DMS 273 (cell line): ENCODE results near the gene CSK.

Experiments
- DNase-seq: peaks from one replicate; lab custom pipeline; 2025; ENCODE audit not compliant: unreplicated experiment; lab: John Stamatoyannopoulos, UW

The CSK gene

DNA sequence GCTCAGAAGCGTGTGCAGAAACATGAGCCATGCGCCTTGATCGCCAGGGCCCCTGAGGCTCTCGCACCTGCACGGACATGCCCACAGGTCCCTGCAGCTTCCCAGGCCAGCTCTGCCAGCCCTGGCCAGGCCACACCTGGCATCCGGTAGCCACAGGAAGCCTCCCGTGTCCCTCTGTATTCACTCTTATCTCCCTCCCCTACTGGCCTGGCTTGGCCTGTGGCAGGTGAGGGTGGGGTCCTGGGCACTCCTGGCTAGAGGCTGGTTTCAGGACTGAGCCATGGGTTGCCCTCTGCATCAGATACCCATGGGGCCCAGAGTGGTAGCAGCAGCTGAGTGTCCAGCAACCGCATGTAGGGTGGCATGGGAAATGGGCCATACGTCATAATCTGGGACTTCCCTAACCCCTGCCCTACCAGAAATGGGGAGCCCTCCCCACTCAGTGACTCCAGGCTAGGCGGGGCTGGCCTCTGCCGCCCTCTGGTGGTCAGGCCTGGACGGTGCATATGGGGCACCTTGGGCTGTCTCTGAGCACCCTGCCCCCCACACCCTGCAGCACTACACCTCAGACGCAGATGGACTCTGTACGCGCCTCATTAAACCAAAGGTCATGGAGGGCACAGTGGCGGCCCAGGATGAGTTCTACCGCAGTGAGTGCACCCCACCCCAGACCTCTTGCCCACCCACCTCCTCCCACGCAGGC is 18.1 kb downstream of the CSK start:
- peak; percentile 76 for DNase-seq

DNA sequence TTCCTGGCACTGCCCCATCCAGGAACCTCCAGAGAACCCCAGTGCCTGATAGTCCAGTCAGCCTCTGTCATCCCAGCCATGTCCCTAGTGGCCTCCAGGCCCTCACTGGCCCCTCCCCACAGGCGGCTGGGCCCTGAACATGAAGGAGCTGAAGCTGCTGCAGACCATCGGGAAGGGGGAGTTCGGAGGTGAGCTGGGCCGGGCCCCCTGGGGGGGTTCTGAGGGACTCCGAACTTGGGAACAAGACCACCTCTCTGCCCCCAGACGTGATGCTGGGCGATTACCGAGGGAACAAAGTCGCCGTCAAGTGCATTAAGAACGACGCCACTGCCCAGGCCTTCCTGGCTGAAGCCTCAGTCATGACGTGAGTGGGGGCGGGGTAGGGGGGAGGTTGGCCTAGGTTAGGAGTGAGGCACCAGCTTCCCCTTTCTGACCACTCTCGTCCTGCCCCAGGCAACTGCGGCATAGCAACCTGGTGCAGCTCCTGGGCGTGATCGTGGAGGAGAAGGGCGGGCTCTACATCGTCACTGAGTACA is 18.7 kb downstream of the CSK start:
- no peak for DNase-seq

DNA sequence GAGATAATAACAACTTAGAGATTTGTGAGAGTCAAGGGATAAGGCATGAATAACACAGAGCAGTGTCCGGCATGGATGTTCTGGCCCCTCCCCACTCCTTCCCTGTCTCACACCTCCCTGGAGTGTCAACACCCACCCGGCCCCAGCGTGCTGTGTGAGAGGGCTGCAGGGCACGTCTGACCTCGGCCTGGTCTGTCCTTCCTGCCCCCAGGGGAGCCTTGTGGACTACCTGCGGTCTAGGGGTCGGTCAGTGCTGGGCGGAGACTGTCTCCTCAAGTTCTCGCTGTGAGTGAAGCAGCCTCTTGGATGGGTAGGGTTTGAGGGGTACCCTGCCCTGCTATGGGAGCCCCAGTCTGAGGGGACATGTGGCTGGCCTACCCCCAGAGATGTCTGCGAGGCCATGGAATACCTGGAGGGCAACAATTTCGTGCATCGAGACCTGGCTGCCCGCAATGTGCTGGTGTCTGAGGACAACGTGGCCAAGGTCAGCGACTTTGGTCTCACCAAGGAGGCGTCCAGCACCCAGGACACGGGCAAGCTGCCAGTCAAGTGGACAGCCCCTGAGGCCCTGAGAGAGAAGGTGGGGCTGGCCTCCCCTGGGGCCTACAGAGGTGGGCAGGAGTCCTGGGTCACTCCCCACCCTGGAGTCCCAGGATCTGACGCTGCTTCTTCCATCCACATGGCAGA is 19.6 kb downstream of the CSK start:
- no peak for DNase-seq

DNA sequence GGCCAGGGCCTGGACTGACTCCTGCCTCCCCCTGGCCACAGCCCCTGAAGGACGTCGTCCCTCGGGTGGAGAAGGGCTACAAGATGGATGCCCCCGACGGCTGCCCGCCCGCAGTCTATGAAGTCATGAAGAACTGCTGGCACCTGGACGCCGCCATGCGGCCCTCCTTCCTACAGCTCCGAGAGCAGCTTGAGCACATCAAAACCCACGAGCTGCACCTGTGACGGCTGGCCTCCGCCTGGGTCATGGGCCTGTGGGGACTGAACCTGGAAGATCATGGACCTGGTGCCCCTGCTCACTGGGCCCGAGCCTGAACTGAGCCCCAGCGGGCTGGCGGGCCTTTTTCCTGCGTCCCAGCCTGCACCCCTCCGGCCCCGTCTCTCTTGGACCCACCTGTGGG is 20.4 kb downstream of the CSK start:
- no peak for DNase-seq

DNA sequence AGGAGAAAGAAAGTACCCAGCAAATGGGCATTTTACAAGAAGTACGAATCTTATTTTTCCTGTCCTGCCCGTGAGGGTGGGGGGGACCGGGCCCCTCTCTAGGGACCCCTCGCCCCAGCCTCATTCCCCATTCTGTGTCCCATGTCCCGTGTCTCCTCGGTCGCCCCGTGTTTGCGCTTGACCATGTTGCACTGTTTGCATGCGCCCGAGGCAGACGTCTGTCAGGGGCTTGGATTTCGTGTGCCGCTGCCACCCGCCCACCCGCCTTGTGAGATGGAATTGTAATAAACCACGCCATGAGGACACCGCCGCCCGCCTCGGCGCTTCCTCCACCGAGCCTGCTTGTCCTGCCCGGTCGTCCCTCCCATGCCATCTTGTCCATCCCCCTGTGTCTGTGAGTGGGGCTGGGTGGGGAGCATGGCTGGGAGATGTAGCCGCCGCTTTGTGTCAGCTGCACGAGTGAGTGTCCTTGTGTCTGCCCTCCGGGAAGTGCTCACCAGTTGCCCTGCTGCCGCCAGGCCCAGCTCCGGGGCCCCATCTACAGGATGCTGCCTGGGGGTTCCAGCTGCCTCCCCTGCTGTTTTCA is 21.1 kb downstream of the CSK start:
- no peak for DNase-seq

DNA sequence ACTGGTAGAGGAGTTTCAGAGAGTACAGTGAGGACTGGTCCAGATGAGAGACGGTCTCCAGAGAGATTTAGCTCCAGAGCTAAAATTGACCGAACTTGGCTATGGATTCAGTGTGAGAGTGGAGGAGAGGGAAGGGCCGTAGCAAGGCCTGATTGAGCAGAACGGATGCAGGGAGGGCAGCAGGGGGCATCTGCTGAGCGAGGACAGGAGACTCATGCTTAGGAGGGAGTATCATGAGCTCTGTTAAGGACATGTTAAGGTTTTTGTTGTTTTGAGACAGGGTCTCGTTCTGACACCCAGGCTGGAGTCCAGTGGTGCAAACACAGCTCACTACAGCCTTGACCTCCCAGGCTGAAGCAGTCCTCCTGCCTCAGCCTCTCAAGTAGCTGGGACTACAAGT is 23.1 kb downstream of the CSK start:
- no peak for DNase-seq

DNA sequence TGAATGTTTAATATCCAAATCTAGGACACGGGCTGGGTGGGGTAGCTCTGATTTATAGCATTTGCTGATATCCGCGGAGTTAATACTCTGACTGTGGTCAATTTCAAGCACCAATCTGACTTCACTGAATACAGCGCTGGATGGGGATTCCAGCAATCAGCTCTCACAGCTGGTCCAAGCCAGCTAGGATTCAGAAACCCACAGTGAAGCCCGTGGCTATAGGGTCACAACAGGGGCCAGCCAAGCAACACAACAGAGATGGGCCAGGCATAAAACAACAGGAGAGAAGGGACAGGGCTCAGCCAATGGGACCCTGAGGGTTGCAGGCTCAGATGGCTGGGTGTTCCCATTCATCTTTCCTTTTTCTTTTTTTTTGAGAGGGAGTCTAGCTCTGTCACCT is 25.4 kb downstream of the CSK start:
- DNase-seq: no peak

DNA sequence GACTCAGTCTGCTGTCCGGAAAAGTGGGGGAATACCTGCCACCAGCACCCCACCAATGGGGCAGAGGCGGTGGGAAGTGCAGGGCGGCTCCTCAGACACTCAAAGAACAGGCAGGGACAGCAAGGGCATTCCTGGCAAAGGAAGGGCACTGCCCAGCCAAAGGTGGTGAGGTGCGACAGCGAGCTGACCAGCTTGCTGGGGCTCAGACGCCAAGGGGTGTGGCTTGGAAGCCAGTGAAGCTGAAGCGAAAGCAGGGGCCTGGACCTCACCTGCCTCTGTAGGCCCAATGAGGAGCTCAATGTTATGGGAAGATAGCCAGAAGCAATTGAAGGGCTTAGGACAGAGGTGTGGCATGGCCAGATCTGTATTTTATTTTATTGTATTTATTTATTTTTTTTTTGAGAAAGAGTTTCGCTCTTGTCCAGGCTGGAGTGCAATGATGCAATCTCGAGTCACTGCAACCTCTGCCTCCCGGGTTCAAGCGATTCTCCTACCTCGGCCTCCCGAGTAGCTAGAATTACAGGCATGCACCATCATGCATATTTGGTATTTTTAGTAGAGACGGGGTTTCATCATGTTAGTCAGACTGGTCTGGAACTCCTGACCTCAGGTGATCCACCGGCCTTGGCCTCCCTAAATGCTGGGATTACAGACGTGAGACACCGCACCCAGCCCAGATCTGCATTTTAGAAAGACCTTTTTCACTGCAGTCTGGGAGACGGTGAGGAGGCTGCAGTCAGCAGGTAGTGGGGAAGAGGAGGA is 26.4 kb downstream of the CSK start:
- no peak for DNase-seq

DNA sequence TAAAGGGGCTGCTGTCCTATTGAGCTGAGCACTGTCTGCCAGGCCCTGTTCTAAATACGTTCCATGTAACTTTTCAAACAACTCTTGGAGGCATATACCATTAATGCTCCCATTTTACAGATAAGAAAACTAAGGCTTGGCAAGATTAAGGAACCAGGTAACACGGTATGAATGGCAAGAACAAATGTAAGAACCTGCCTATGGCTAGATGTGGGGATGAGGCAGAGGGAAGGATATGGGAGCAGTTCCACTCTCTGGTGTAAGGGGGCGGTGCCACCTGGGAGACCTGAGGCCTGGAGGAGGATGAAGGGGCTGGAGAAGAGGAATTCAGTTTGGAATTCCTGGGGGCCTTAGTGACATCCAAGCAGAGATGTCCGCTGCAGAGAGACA is 27.0 kb downstream of the CSK start:
- DNase-seq: peak; percentile 20

DNA sequence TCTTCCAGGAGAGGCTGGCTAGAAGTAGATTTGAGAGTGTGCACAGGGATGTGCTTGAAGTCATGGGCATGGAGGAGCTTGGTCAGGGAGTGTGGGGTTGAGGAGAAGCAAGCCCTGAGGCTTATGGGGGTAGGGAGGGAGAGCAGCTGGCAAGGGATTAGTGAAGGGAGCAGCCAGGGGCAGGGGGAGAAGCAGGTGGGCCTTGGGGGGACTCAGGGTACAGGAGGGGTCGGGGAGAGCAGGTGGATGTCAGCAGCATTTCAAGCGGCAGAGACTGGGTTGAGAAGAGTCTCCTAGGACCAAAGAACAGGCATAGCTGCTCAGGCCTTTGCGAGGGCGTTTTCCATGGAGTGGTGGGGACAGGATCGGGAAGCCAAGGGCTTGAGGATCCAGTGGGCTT is 27.4 kb downstream of the CSK start:
- DNase-seq: no peak

DNA sequence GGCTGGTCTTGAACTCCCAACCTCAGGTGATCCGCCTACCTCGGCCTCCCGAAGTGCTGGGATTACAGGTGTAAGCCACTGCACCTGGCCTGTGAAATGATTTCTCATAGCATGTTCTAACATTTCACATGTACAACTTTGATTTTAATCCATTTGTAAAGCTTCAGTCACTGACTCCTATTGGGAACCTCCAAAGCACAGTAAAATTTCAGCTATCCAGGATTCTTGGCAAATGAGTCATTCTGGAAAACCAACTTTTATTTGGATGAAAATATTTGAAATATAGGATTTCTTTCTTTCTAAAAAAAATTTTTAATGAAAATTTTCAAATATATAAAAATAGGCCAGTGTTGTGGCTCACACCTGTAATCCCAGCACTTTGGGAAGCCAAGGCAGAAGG is 28.1 kb downstream of the CSK start:
- no peak for DNase-seq

DNA sequence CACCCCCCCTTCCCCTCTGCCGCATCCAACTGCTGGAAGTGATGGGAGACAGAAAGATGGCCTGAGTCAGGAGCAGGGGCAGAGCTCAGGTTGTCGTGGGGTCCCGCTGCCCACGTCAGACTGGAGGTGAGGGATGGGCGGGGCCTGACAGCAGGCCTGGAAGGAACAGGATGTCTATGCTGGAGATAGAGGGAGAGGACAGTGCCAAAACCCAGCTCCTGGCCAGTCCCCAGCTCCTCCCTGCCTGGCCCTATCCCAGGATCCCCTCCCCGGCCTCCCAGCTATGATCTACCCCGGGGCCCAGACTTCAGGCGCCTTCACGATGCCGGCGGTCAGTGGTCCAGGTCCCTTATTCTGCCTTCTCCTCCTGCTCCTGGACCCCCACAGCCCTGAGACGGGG is 30.7 kb downstream of the CSK start, which contains the start of gene LMAN1L:
LMAN1L (plus strand) TSS at position 303 of the 400 bp plus-strand sequence; CDS start at position 323, 20 bp downstream.
- no peak for DNase-seq

DNA sequence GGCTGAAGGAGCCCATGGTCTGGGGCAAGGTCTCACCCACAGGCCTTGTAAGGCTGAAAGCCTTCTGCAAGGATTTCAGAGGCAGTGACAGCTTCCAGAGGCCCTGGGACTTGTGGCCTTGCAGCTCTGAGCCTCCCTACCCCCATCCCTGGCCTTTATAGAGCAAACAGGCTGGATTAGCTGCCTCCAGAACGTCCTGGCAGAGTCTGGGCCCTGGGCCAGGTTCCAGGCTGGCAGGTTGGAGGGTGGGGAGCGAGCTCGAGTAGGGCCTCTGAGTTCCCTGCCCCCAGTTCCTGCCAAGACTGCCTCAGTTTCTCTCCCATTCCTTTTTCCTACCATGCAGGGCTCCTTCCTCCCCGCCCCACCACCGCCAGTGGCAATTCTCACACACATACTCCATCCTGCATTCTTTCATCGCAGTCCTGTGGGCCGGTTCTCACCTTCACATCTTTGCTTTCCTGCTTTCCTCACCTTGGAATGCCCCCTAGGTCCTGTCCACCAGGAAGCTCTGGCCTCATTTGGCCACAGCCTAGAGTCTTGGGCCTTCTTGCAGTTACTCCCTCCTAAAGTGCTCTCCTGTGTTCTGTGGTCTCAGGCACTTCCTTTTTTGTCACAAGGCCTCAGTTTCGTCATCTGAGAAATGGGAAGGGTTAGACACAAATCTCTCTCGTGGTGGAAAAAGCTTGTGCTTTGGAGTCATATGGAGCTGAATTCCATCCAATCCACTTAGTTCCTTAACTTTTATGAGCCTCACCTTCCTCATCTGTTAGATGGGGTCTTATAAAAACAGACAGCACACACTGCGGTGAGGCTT is 33.4 kb downstream of the CSK start:
- peak; percentile 83 for DNase-seq

DNA sequence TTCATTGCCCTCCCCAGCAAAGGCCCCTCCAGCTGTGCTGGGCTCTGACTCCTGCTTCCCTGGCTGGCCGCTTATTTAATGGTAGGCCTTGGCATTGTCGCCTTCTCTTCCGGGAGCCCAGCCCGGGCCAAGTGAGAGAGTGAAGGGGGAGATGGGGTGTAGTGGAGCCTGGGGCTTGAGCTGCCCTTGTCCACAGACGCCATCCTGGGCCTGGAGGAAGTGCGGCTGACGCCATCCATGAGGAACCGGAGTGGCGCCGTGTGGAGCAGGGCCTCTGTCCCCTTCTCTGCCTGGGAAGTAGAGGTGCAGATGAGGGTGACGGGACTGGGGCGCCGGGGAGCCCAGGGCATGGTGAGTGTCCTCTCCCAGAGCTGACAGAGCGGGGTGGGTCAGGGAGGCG is 34.1 kb downstream of the CSK start:
- no peak for DNase-seq

DNA sequence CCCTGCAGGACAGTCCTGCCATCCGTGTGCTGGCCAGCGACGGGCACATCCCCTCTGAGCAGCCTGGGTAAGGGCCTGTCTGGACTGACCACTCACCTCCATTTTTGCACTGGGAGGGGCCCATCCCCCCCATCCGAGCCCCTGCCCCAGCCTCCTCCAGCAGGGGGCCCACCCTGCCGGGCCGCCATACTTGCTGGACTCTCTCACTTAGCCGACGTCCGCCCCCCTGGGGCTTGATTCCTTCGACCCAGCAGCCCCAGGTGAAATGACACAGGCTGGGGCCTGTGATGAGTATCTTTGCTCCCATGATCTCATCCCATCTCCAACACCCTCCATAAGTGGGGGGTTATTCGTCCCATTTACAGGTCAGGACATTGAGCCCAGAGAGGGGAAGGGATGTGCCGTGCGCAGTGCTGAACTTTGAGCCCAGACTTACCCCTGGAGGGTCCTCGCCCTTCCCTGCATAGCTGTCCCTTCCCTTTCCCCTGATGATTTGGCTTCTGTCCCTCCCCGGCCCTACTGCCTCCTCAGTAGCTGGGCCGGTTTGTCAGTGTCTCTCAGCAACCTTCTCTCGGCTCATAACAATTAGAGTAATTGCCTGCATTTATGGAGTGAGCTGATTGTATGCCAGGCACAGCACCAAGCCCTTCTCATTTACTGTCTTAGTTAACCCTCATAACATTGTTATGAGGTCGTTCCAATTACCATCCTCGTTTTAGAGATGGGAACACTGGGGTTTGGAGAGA is 34.9 kb downstream of the CSK start:
- peak; percentile 53 for DNase-seq

DNA sequence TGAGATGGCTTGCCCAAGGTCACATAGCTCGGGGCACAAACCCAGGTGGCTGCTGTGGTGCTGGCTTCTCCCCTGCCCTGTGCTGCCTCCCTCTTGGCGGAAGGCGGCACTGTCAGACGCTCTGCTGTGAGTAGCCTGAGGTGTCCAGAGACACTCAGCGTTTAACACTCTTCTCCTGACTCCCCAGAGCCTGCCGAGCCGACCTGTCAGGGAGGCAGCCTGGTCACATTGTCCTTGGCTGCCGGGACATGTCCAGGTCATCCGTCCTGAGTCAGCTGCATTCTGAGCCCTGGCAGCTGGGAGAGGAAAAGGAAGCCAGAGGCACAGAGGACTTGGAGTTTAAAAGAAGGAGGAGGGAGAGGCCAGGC is 35.5 kb downstream of the CSK start:
- peak; percentile 53 for DNase-seq

DNA sequence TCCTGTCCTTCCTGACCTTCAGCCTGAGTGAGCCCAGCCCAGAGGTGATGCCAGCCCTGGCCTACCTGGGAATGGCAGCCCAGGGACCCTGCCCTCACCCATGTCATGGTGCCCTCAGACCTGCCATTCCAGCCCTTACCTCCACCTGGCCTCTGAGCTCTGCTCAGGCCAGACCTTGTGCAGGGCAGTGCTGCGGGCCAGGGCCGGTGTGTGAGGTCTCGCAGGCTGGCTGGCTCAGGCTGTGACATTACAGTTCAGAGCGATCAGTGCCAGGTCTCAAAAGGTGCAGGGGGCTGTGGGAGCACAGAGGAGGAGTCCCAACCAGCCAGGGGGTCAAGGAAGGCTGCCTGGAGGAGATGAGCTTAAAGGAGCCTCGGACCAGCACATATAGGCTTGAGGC is 38.2 kb downstream of the CSK start:
- no peak for DNase-seq

DNA sequence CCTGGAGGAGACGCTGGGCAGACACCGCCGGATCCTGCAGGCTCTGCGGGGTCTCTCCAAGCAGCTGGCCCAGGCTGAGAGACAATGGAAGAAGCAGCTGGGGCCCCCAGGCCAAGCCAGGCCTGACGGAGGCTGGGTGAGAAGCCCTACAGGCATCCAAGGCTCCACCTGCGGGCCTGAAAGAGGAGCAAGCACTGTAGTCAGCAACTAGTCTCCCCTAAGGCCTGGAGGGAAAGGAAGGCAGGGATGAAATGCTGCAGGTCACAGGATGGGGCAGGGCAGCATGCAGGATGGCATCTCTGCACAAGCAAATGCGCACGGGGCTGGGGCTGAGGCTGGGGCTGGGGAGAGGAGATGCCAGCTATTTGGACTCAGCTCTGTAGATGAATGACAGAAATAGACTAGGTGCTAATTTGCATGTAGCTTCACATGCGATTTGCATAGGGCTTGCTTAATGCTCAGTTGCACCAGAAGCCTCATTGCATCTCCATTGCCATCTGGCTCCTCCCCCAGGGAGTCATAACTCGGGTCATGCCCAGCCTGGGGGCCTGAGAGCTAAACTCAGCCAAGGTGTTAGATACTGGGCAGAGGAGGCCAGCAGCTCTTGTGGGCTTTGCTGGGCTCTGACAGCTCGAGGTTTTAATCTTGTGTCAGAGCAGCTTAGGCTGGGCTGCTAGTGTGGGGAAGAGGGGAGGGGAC is 39.4 kb downstream of the CSK start:
- DNase-seq: peak; percentile 84

DNA sequence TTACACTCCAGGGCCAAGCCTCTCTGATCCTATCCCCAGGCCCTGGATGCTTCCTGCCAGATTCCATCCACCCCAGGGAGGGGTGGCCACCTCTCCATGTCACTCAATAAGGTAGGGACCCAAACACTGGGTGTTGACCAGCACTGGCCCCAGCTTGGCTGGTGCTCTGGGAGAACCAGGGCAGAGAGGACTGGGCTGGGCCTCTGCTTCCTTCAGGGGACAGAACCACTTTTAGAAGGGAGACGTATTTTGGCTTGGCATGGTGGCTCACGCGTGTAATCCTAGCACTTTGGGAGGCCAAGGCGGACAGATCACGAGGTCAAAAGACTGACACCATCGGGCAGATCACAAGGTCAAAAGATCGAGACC is 39.9 kb downstream of the CSK start:
- DNase-seq: no peak
